ENCODE results near the gene UBE2L5. TPM values are rescaled to one million over a fixed set of nuclear protein-coding genes. Genes with fewer than 3 reads are reported as not detected.
A peak's percentile ranks its signal among the peaks of the same experiment; 100 is the strongest.
"Not testable (repeated sequence)": the region's sequence is repeated elsewhere in the genome, so short reads cannot be mapped to it uniquely, and the experiment has no call there.

UBE2L5 gene
- total RNA-seq, 1 donor from 2014 or later, result not detected

DNA sequence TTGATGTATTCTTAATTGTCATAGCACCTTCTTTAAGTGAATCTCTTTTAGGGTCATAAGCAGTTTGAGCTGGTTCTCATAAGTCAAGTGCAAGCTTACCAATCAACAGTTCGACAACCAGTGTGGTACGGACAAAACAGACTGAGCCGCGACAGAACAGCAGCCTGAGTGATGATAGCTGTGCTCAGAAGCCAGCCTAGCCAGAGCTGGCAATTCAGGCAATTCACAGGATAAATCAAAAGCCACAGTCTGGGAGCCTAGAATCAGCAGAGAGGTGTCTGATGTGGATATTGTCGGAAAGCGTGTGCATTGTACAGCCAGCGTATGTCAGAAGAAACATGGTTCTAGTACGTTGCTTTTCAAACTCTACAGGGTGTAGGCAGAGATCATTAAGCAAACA lies 14.9 kb downstream of the UBE2L5 start:
- DNase-seq (ENCODE audit: low read depth, low spot score), result no peak

DNA sequence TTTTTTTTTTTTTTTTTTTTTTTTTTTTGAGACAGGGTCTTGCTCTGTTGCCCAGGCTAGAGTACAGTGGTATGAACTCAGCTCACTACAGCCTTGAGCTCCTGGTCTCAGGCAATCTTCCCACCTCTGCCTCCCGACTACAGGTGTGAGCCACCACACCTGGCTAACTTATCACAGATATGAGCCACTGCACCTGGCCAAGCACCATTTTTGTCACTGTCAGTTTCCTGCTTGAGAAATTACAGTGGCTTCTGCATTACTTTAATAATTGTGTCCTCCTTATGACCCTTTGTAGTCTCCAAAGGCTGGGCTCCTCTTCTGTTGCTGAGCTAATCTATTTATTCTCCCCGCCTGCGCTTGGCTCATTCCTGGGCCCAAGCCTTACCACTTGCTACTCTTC lies 16.0 kb downstream of the UBE2L5 start:
- DNase-seq (ENCODE audit: low read depth, low spot score), result no peak

- no peak for DNase-seq (ENCODE audit: low read depth, low spot score)
These were observed 18.8 kb downstream of the UBE2L5 start for GRCh38 chr13:30440910-30441703.

DNA sequence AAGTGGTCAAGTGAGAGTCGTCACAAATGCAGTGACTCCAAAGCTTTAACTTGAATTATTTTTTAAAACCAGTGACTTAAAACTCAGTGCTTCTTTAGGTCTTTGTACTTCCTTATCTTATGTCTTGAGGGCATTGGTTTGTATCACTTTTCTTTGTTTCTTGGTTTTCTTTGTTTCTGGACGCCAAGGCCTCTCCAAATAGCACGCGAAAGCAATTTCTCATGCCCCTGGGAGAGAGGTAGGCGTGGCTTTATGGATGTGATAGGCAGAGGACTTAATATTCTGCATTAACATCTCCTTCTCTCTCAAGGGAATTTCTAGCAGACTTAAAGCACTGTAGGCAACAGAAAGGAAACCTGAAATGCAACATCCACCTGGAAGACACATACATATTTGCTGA lies 20.6 kb downstream of the UBE2L5 start:
- DNase-seq (ENCODE audit: low read depth, low spot score), result no peak

DNA sequence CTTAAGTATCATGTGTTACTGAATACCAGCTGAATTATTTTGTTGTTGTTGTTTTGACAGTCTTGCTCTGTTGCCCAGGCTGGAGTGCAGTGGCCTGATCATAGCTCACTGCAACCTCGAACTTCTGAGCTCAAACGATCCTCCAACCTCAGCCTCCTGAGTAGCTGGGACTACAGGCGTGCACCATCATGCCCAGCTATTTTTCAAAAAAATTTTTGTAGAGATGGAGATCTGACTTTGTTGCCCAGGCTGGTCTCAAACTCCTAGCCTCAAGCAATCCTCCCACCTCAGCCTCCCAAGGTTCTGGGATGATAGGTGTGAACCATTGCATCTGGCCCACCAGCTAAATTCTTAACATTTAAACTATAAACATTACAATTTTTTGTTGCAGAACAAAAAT lies 21.2 kb downstream of the UBE2L5 start:
- DNase-seq (ENCODE audit: low read depth, low spot score), result not testable (repeated sequence)

- no peak for DNase-seq (ENCODE audit: low read depth, low spot score)
These were observed 21.7 kb downstream of the UBE2L5 start for GRCh38 chr13:30443957-30444404.

DNA sequence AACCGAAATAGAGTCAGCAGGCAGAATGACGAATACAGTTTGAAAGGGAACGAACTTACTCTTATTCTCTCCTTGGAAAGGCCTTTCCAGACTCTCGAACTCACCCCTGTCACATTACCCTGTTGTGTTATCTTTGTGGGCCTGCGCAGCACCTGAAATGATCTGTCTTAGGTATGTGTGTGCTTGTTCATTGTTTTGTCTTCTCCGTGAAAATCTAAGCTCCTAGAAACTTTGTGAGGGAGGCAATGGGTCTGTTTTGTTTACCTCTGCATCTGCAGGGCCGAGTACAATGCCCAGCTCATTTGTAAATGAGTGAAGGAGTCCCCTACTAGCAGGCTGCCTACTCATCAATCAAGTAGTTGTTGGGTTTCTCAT lies 23.8 kb downstream of the UBE2L5 start:
- DNase-seq (ENCODE audit: low read depth, low spot score), result no peak

DNA sequence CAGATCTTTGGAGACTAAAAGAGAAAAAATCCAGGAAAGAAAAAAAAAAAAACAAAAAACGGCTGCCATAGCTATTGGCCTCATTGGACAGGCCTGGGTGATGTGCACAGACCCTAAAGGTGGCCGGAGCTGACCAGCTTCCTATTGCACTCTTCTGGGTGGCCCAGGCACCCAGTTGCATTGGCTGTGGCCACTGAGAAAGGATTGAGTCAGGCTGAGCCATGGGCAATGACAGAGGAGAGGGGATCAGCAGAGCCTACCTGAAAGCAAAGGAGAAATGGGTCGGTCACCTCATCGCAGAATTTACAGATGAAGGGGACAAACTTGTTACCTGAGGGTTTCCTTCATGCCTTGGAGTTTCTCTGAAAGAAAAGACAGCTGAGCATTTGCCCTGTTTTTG lies 26.1 kb downstream of the UBE2L5 start:
- no peak for DNase-seq (ENCODE audit: low read depth, low spot score)

GRCh38 chr13:30450066-30450465 lies 27.8 kb downstream of the UBE2L5 start:
- DNase-seq (ENCODE audit: low read depth, low spot score), result no peak

DNA sequence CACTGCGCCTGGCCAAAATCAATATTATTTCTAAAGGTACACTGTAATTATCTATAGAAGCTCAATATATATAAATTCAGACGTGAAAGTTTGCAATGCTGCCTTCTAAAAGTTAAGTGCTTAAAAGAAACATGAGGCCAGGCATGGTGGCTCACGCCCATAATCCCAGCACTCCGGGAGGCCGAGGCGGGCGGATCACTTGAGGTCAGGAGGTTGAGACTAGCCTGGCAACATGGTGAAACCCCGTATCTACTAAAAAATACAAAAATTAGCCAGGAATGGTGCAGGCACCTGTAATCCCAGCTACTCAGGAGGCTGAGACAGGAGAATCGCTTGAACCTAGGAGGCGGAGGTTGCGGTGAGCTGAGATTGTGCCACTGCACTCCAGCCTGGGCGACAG lies 29.2 kb downstream of the UBE2L5 start:
- DNase-seq (ENCODE audit: low read depth, low spot score), result not testable (repeated sequence)

GRCh38 chr13:30453727-30454126 lies 31.4 kb downstream of the UBE2L5 start:
- no peak for DNase-seq (ENCODE audit: low read depth, low spot score)

DNA sequence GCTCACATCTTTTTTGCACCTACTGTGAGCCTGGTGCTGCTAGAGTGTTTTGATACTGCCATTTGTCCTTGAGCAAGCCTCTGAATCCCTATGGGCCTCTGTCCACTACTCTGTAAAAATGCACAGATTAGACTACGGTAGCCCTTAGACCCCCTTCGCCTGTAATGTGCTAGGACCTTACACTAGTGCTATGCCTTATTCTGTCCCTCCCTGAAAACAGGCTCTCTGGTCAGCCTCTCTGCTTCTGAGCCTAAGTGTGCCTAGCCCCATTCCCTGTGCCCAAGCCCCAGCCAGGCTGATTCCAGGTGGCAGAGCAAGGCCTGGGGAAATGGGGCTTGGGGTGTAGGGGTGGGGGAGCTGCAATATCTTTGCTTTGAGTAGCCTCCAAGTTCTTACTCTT lies 32.7 kb downstream of the UBE2L5 start:
- no peak for DNase-seq (ENCODE audit: low read depth, low spot score)

DNA sequence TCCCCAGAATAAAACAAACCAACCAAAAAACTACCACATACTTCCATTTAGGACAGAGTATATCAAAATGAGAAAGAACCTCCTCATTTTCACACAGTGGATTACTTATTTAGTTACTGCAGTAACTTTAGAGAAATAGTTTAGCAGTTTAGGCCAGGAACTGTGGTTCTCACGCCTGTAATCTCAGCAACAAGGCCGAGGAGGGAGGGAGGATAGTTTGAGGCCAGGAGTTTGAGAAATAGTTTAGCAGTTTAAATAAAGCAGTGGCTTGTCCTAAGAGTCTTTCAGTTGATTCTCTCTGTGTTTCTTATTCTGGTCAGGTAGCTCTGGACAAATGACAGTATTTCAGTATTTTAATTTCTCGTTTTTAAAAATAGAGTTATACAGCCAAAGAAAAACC lies 34.0 kb downstream of the UBE2L5 start:
- no peak for DNase-seq (ENCODE audit: low read depth, low spot score)

- DNase-seq (ENCODE audit: low read depth, low spot score), result no peak
These were observed 35.1 kb downstream of the UBE2L5 start for GRCh38 chr13:30457306-30457891.

GRCh38 chr13:30461279-30462066 lies 39.2 kb downstream of the UBE2L5 start:
- not testable (repeated sequence) for DNase-seq (ENCODE audit: low read depth, low spot score)

DNA sequence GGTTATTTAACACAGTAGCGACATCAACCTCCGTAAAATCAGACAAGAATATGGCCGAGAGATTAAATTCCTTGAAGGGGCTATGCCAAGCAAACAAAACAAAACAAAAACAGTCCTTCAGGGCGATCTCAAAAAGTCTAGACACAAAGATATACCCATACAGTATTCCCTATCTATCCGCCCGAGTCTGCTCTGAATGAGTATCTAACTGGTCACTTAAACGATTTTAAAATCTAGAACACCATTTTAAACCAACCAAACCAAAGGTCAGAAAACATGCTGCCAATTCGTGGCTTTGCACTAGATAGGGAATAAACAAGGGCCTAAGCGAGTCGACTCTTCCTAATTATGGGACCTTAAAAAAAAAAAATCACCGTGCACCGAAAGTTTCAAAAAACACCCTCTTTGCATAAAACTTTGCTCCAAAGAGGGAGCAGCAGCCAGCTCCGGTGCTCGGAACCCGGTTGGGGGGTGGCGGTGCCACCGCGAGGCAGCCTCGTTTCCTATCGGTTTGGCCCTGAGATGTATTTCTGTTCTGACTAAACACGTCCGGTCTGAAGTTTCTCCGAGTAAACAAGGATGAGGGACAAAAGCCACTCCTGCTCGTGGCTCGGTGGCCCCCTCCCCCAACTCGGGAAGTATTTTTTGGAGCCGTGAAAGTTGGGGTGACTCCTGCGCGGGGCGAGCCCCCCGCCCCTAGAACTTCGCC lies 41.6 kb downstream of the UBE2L5 start:
- DNase-seq (ENCODE audit: low read depth, low spot score), result no peak

- no peak for DNase-seq (ENCODE audit: low read depth, low spot score)
These were observed 42.4 kb downstream of the UBE2L5 start for GRCh38 chr13:30464496-30465342.

DNA sequence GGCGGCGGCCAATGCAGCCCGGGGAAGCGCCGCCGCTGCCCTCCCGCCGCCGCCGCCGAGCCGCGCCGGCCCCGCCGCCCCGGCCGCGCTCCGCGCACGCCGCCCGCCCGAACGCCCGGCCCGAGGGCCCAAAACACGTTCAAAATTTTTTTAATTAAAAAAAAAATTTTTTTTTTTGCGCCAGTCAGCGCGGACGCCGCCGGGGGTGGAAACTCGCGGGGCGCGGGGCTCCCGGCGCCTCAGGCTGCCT lies 43.0 kb downstream of the UBE2L5 start:
- DNase-seq (ENCODE audit: low read depth, low spot score), result no peak

DNA sequence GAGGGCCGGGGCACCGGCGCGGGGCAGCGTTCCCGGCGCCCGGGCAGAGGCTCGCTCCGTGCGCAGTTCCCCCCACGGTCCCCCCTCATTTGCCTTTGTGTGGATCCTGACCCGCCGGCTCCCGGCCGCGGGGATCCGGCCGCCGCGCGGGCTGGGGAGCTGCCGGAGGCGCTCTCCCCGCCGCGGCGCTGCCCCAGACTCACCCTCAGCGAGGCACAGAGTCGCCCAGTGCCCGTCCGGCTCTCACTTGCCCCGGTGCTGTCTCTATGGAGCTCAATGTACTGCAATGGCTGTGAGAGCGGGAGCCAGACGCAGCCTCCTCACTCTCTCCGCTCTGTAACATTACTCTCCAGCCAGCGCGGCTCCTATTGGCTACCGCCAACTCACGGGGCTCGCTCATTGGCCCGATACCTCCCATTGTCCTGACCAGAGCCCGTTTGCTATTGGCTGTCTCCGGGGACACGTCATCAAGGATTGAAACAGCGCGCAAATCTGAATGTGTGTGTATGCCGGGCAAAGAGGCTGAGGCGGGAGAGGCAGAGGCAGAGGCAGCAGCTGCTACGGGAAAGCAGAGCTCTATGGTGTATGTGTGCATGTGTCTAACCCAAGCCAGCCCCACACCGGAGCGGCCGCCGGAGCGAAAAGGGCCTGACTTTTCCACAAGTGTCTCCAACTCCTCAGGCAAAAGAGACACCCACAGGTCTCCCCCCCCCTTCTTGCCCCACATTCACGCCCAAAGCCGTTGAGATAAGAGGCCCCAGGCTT lies 43.5 kb downstream of the UBE2L5 start, which contains the start of gene HMGB1:
HMGB1 (minus strand) TSS at position 344 of the 765 bp plus-strand sequence. CDS start 2,256 bp downstream, outside the sequence.
- peak; percentile 95 for DNase-seq (ENCODE audit: low read depth, low spot score)

DNA sequence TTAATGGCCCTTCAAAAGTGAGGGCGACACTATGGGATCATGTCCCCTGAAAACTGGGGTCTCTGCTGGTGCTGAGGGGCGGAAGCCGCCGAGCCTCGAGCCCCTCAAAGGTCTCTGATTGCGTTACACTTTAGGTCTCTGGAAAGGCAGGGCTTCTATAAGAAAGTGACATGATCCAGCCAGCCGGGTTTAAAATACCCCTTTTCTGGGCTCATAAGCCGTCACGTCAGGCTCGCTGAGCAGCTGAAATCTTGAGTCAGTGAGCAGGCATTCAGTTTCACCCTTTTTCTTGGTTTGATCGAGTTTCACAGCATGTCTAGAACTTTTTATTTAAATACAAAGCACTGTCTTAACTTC lies 44.0 kb downstream of the UBE2L5 start:
- no peak for DNase-seq (ENCODE audit: low read depth, low spot score)
